CD4-positive, alpha-beta T cell (primary cell): Measurements from ENCODE around the gene ASS1. TPM values are rescaled to one million over a fixed set of nuclear protein-coding genes. Genes with fewer than 3 reads are reported as not detected.

Experiments used
- ATAC-seq: fragments of 200-7000 bp; cut with Tn5 transposase; one replicate; pipeline ENCODE4 v1.10.0; 2022; ENCODE audit warnings: mild to moderate bottlenecking; ENCODE audit not compliant: poor library complexity
- CTCF ChIA-PET: fragments of 350-600 bp; sonication (Branson Sonifier 250); formaldehyde crosslinking; loops from one replicate; lab custom pipeline; 2021; ENCODE audit warnings: antibody characterized with exemption, inconsistent platforms; lab: Charles Lee
- POLR2A ChIA-PET: fragments of 350-600 bp; sonication (Branson Sonifier 250); formaldehyde crosslinking; loops from one replicate; lab custom pipeline; 2021; ENCODE audit warnings: antibody characterized with exemption, inconsistent platforms; lab: Charles Lee
- DNase-seq, 14 experiments: peaks; one replicate each; pipeline ENCODE4 v3.0.0-alpha.2; 2013 to 2020; ENCODE audit warnings: mixed read lengths in 2 of 14
- H3K27ac ChIP-seq, 2 donors: one replicate each; pipeline versions ENCODE4 v1.5.1 to v1.7.0; 2013; ENCODE audit warnings: low read length in 2 of 2, low read depth in 1 of 2, mild to moderate bottlenecking in 1 of 2
- H3K27me3 ChIP-seq, 2 experiments: 1 replicate in 1 of 2; 2 replicates in 1 of 2; pipeline versions ENCODE4 v1.6.1 to v1.7.0; 2013; ENCODE audit warnings: low read length in 2 of 2, control low read depth in 1 of 2, mild to moderate bottlenecking in 1 of 2, moderate library complexity in 1 of 2; ENCODE audit not compliant: insufficient read depth in 2 of 2, control insufficient read depth in 1 of 2
- H3K36me3 ChIP-seq: one replicate; pipeline ENCODE4 v1.6.1; 2013; ENCODE audit warnings: low read length, control low read depth; ENCODE audit not compliant: insufficient read depth
- H3K4me1 ChIP-seq: one replicate; pipeline ENCODE4 v1.6.1; 2013; ENCODE audit warnings: low read length, control low read depth; ENCODE audit not compliant: insufficient read depth
- H3K4me3 ChIP-seq: one replicate; pipeline ENCODE4 v1.5.1; 2013; ENCODE audit warnings: mild to moderate bottlenecking, low read length, moderate library complexity
- H3K9me3 ChIP-seq, 2 experiments: 1 replicate in 1 of 2; 2 replicates in 1 of 2; pipeline versions ENCODE4 v1.6.1 to v1.7.0; 2013; ENCODE audit warnings: low read length in 2 of 2, mild to moderate bottlenecking in 2 of 2, control low read depth in 1 of 2, moderate library complexity in 1 of 2; ENCODE audit not compliant: control insufficient read depth in 1 of 2, insufficient read depth in 1 of 2
- H3K27ac Mint-ChIP-seq: one replicate; pipeline ENCODE4 v1.8.0; 2020; ENCODE audit warnings: mixed read lengths
- H3K27me3 Mint-ChIP-seq: one replicate; pipeline ENCODE4 v1.8.0; 2021; ENCODE audit warnings: mixed read lengths
- H3K36me3 Mint-ChIP-seq: one replicate; pipeline ENCODE4 v1.8.0; 2021; ENCODE audit warnings: low read depth, mixed read lengths
- H3K4me1 Mint-ChIP-seq: one replicate; pipeline ENCODE4 v1.8.0; 2021; ENCODE audit warnings: low read depth, mixed read lengths
- H3K4me3 Mint-ChIP-seq: one replicate; pipeline ENCODE4 v1.8.0; 2020; ENCODE audit warnings: mild to moderate bottlenecking, mixed read lengths
- H3K9me3 Mint-ChIP-seq: one replicate; pipeline ENCODE4 v1.8.0; 2020; ENCODE audit warnings: mixed read lengths
- CTCF ChIP-seq: fragments of 200-600 bp; IDR thresholded peaks from one replicate; pipeline ENCODE4 v1.8.0; 2022; ENCODE audit warnings: antibody characterized with exemption, mild to moderate bottlenecking
- intact Hi-C, 2 experiments: fragments of 100-400 bp; cut with DNase I in 1 of 2; cut with micrococcal nuclease in 1 of 2; formaldehyde crosslinking; loops; one replicate each; pipeline versions ENCODE4 v1.15.1 to v1.9.0; 2023 to 2025; cut with DNase I, micrococcal nuclease
- total RNA-seq, 174 experiments: library from RNA in 2 of 174; stranded (reverse) in 2 of 174; gene quantifications; one replicate each; pipeline ENCODE4 v1.2.3 and lab custom pipeline; 2021 to 2026

Gene ASS1
- total RNA-seq, 2 experiments from 2014 or later: not detected

GRCh38 chr9:130442746-130443455, 1.9 kb upstream of the ASS1 start:
- no peak for ATAC-seq
- POLR2A ChIA-PET: no interaction called here

GRCh38 chr9:130443456-130443801, 1.3 kb upstream of the ASS1 start:
- H3K27ac ChIP-seq: no peak overlapping the region
- peak overlapping the region; percentile 34 for H3K4me3 Mint-ChIP-seq

More at GRCh38 chr9:130442746-130443455, 1.9 kb upstream of the ASS1 start:
- Mint-ChIP-seq H3K4me3 (no peak overlapping the region), H3K9me3 (peaks cover 5% of the 10 kb centered on the region), H3K36me3 (no peaks in the 10 kb centered on the region), H3K27ac (no peak overlapping the region), H3K4me1 (no peaks in the 10 kb centered on the region), H3K27me3 (peaks cover 47% of the 10 kb centered on the region)
- Histone ChIP-seq H3K9me3 (peaks cover 9 to 33% of the 10 kb centered on the region in 2 experiments), H3K27me3 (peaks cover 30 to 40% of the 10 kb centered on the region in 2 experiments), H3K4me1 (peaks cover 7% of the 10 kb centered on the region), H3K36me3 (no peaks in the 10 kb centered on the region), H3K4me3 (no peak overlapping the region), H3K27ac (no peak overlapping the region)
- TF ChIP-seq CTCF: no peak
- CTCF ChIA-PET: no interaction called here
- intact Hi-C loops: no loop called here
- DNase-seq: no peak

GRCh38 chr9:130443840-130444492, 795 bp upstream of the ASS1 start:
- peaks cover 51% of the 10 kb centered on the region for H3K27me3 Mint-ChIP-seq
- Histone ChIP-seq H3K27ac (no peak overlapping the region), H3K9me3 (peaks cover 9 to 33% of the 10 kb centered on the region in 2 experiments), H3K27me3 (peaks cover 27 to 30% of the 10 kb centered on the region in 2 experiments), H3K4me3 (no peak overlapping the region), H3K36me3 (no peaks in the 10 kb centered on the region), H3K4me1 (peaks cover 7% of the 10 kb centered on the region)
- no peak for ATAC-seq
- H3K4me1 Mint-ChIP-seq: no peaks in the 10 kb centered on the region
- ChIA-PET POLR2A (no interaction called here), CTCF (no interaction called here)
- intact Hi-C loops: no loop called here
- no peak for TF ChIP-seq CTCF
- no peak overlapping the region for H3K27ac Mint-ChIP-seq
- no peaks in the 10 kb centered on the region for H3K36me3 Mint-ChIP-seq
- peak overlapping the region; percentile 34 for H3K4me3 Mint-ChIP-seq
- DNase-seq: no peak
- peaks cover 5% of the 10 kb centered on the region for H3K9me3 Mint-ChIP-seq

More at GRCh38 chr9:130443456-130443801, 1.3 kb upstream of the ASS1 start:
- Histone ChIP-seq H3K4me3 (no peak overlapping the region), H3K36me3 (no peaks in the 10 kb centered on the region), H3K9me3 (peaks cover 9 to 33% of the 10 kb centered on the region in 2 experiments), H3K27me3 (peaks cover 30 to 35% of the 10 kb centered on the region in 2 experiments), H3K4me1 (peaks cover 7% of the 10 kb centered on the region)
- CTCF ChIA-PET: no interaction called here
- Mint-ChIP-seq H3K36me3 (no peaks in the 10 kb centered on the region), H3K9me3 (peaks cover 5% of the 10 kb centered on the region), H3K27me3 (peaks cover 47% of the 10 kb centered on the region), H3K27ac (no peak overlapping the region), H3K4me1 (no peaks in the 10 kb centered on the region)
- POLR2A ChIA-PET: no interaction called here
- DNase-seq (no peak), ATAC-seq (no peak)
- intact Hi-C loops: no loop called here
- no peak for TF ChIP-seq CTCF
